ENCODE data around the gene KSR1. TPM values are rescaled to one million over a fixed set of nuclear protein-coding genes. Genes with fewer than 3 reads are reported as not detected.

Gene KSR1
- total and polyA plus RNA-seq, 2 of the 8 experiments (the other 6 are each of a cell fraction or from before 2014, with no cell fraction given), result 14.1 to 34.7 TPM

DNA sequence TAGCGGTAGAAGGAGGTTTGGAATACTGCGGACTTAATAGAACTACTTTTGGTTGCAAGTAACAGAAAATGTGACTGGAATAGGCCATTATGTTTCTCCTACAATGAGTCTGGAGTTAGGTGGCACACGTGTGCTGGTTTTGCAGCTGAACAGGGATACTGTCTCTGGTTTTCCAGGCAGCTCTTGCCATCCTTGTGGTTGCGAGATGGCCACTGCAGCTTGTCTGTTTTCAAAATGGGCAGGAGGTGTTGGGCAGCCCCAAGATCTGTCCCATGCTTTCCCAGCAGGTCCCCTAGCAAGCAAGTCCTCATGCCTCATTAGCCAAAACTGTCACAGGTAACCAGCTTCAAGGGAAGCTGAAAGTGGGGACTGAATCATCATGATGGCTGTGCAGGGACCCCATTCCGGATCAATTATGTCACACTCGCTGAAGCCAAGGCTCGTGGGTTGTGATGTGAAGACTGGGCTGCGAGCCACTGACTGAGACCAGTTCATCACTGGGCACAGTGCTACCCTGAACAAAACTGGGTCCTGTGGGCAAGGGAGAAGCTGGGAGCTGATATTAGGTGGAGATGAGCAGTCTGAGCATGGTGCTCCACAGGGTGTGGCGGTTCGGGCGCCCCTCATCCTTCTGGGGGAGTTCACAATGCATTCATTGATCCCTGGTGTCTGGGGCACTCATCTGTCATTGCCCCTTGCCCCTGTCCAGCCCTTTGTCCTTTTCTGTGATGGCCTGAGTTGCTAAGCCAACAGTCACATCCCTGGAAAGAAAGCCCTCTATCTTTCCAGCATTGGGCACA, 82.1 kb downstream of the KSR1 start:
- Histone ChIP-seq H2BK120ac (replicated peaks; ENCODE audit: low read depth, low read length) (no peak overlapping the region), H4K5ac (ENCODE audit: insufficient read length, low read depth, low read length) (no peak overlapping the region), H3K27me3 (replicated peaks in 1 of 4; ENCODE audit: control insufficient read depth in 3 of 4, extremely low read depth in 1 of 4, insufficient read depth in 3 of 4, low read length in 3 of 4) (no peaks in the 10 kb centered on the region), H3K14ac (ENCODE audit: insufficient read length) (no peak overlapping the region), H3K23ac (ENCODE audit: insufficient read length) (no peak overlapping the region), H3K9me3 (ENCODE audit: insufficient read depth in 2 of 2, low read depth in 1 of 2, low read length in 1 of 2) (no peaks in the 10 kb centered on the region), H3K56ac (replicated peaks; ENCODE audit: insufficient read length, low read depth, low read length) (no peak overlapping the region), H2BK12ac (ENCODE audit: low read depth, low read length) (no peak overlapping the region), H3K4me2 (ENCODE audit: insufficient read depth in 1 of 2, low read depth in 2 of 2, low read length in 2 of 2) (no peak overlapping the region), H2BK20ac (ENCODE audit: low read length) (no peak overlapping the region), H3K4ac (replicated peaks; ENCODE audit: insufficient read length, low read depth, low read length) (no peak overlapping the region), H3K4me3 (ENCODE audit: extremely low read depth in 1 of 4, insufficient read depth in 2 of 4, low read depth in 3 of 4, low read length in 4 of 4) (no peak overlapping the region), H3K23me2 (ENCODE audit: low read depth, low read length) (no peaks in the 10 kb centered on the region), H2BK5ac (ENCODE audit: low read depth, low read length) (no peak overlapping the region; the same call in 1 of the 2 replicates), H2BK15ac (ENCODE audit: low read length) (no peak overlapping the region), H3K36me3 (ENCODE audit: control insufficient read depth in 2 of 4, insufficient read depth in 4 of 4, low read length in 3 of 4) (no peaks in the 10 kb centered on the region), H3K9ac (replicated peaks in 1 of 4; ENCODE audit: extremely low read depth in 1 of 4, low read depth in 3 of 4, low read length in 3 of 4) (no peak overlapping the region), H2AFZ (ENCODE audit: low read length) (no peak overlapping the region), H2AK5ac (ENCODE audit: low read depth, low read length) (no peak overlapping the region), H4K20me1 (replicated peaks in 1 of 2; ENCODE audit: control insufficient read depth in 1 of 2, insufficient read depth in 2 of 2, low read length in 2 of 2) (peaks cover 4 to 6% of the 10 kb centered on the region in 2 experiments), H4K8ac (ENCODE audit: extremely low read depth, insufficient read depth, low read length) (no peak overlapping the region), H3K18ac (ENCODE audit: extremely low read depth, low read length) (no peak overlapping the region), H3K4me1 (replicated peaks in 1 of 4; ENCODE audit: control insufficient read depth in 3 of 4, insufficient read depth in 4 of 4, low read length in 3 of 4) (peaks cover 0 to 8% (median 2%) of the 10 kb centered on the region in 4 experiments; a peak in 5 of 7 replicates), H3K27ac (ENCODE audit: low read depth, low read length) (no peak overlapping the region), H3K79me2 (ENCODE audit: control insufficient read depth in 1 of 2, insufficient read depth in 2 of 2, low read length in 2 of 2) (peaks cover 0 to 82% of the 10 kb centered on the region in 2 experiments; a peak in 2 of 4 replicates), H3K79me1 (ENCODE audit: low read depth, low read length) (peaks cover 21% of the 10 kb centered on the region), H4K91ac (replicated peaks; ENCODE audit: insufficient read length, low read length) (no peak overlapping the region)
- ChIA-PET POLR2A (ENCODE audit: partially characterized antibody) (interaction anchor here (0.9 kb wide), 1 partner anchor 83 kb away, joined by 3 read pairs; no protein-coding TSS in a partner anchor), CTCF (ENCODE audit: partially characterized antibody) (interaction anchor here (1.8 to 1.9 kb wide), 2 partner anchors 11 to 21 kb away, joined by 3 to 7 read pairs; no protein-coding TSS in a partner anchor)
- FAIRE-seq (no peak), DNase-seq (ENCODE audit: low read depth in 1 of 2, low spot score in 2 of 2) (no peak)
- 91% methylated on average over 11 of the region's 11 CpGs; no CpG with 5 or more reads in 1 of the 2 experiments for WGBS, 2 experiments (ENCODE audit: extremely low coverage in 1 of 2, insufficient coverage in 1 of 2, insufficient read length in 1 of 2, insufficient replicate concordance in 2 of 2, low coverage in 1 of 2, low lambda C conversion rate in 2 of 2, missing lambda C conversion rate in 1 of 2)
- TF ChIP-seq BCL11A (IDR thresholded peaks at IDR 0.05; ENCODE audit: low read depth in 2 of 2, low read length in 2 of 2), result no peak
- TF ChIP-seq E2F6 (IDR thresholded peaks at IDR 0.05), result no peak
- TF ChIP-seq, protein P1, sequence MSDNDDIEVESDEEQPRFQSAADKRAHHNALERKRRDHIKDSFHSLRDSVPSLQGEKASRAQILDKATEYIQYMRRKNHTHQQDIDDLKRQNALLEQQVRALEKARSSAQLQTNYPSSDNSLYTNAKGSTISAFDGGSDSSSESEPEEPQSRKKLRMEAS (IDR thresholded peaks at IDR 0.05), result no peak
- TF ChIP-seq EZH2 (IDR thresholded peaks at IDR 0.05; ENCODE audit: low read depth, low read length, severe bottlenecking), result no peak
- no peak for TF ChIP-seq ATF3 (IDR thresholded peaks at IDR 0.05; ENCODE audit: insufficient read depth, low read depth, low read length)

All from H1 (cell line).